CD14-positive monocyte (primary cell): Measurements from ENCODE around the gene DPM2. TPM values are rescaled to one million over a fixed set of nuclear protein-coding genes. Genes with fewer than 3 reads are reported as not detected.

Source experiments
- DNase-seq, 3 donors: peaks; one replicate each; pipeline ENCODE4 v3.0.0-alpha.2; 2011 to 2022
- H2AFZ ChIP-seq: 2 replicates; pipeline ENCODE4 v1.6.0; 2012; ENCODE audit warnings: mild to moderate bottlenecking, low read depth, low read length, inconsistent platforms; ENCODE audit not compliant: insufficient read depth, poor library complexity, severe bottlenecking
- H3K27ac ChIP-seq, 2 donors: 1 replicate in 1 of 2; 2 replicates in 1 of 2; pipeline ENCODE4 v1.5.1; 2012 to 2013; ENCODE audit warnings: low read length in 2 of 2, control low read depth in 1 of 2, inconsistent platforms in 1 of 2, low read depth in 1 of 2, mild to moderate bottlenecking in 1 of 2
- H3K27me3 ChIP-seq, 2 donors: one replicate each; pipeline versions ENCODE4 v1.6.0 to v1.6.1; 2011 to 2013; ENCODE audit warnings: low read length in 2 of 2; ENCODE audit not compliant: control insufficient read depth in 2 of 2, insufficient read depth in 2 of 2
- H3K36me3 ChIP-seq, 2 donors: replicated peaks in 1 of 2; 1 replicate in 1 of 2; 2 replicates in 1 of 2; pipeline versions ENCODE4 v1.5.1 to v1.6.1; 2012 to 2013; ENCODE audit warnings: low read length in 2 of 2, control low read depth in 1 of 2, inconsistent platforms in 1 of 2, mild to moderate bottlenecking in 1 of 2; ENCODE audit not compliant: insufficient read depth in 2 of 2, control insufficient read depth in 1 of 2
- H3K4me1 ChIP-seq, 2 donors: 1 replicate in 1 of 2; 2 replicates in 1 of 2; pipeline versions ENCODE4 v1.5.1 to v1.6.1; 2012 to 2013; ENCODE audit warnings: low read length in 2 of 2, control low read depth in 1 of 2, inconsistent platforms in 1 of 2, mild to moderate bottlenecking in 1 of 2, moderate library complexity in 1 of 2; ENCODE audit not compliant: insufficient read depth in 2 of 2, control insufficient read depth in 1 of 2
- H3K4me2 ChIP-seq: replicated peaks from 2 replicates; pipeline ENCODE3; 2012; ENCODE audit warnings: low read length, moderate library complexity, mild to moderate bottlenecking; ENCODE audit not compliant: poor library complexity, severe bottlenecking; ENCODE audit errors: extremely low read depth
- H3K4me3 ChIP-seq, 3 experiments: fragments of 200-600 bp in 1 of 3; sonication (generic) in 1 of 3; replicated peaks in 1 of 3; 1 replicate in 2 of 3; 2 replicates in 1 of 3; pipeline ENCODE4 v1.5.1; 2011 to 2013; ENCODE audit warnings: low read length in 3 of 3, mild to moderate bottlenecking in 3 of 3, control low read depth in 2 of 3, low read depth in 2 of 3, inconsistent platforms in 1 of 3, moderate library complexity in 1 of 3
- H3K79me2 ChIP-seq: 2 replicates; pipeline ENCODE4 v1.6.0; 2012; ENCODE audit warnings: mild to moderate bottlenecking, control low read depth, inconsistent platforms, low read length, moderate library complexity; ENCODE audit not compliant: insufficient read depth
- H3K9ac ChIP-seq: 2 replicates; pipeline ENCODE4 v1.6.0; 2017; ENCODE audit warnings: low read length, mild to moderate bottlenecking; ENCODE audit not compliant: insufficient read depth, poor library complexity, severe bottlenecking
- H3K9me3 ChIP-seq, 2 donors: replicated peaks in 1 of 2; 1 replicate in 1 of 2; 2 replicates in 1 of 2; pipeline versions ENCODE4 v1.5.1 to v1.6.1; 2012 to 2013; ENCODE audit warnings: low read length in 2 of 2, control low read depth in 1 of 2; ENCODE audit not compliant: control insufficient read depth in 1 of 2, insufficient read depth in 1 of 2
- H4K20me1 ChIP-seq: 2 replicates; pipeline ENCODE4 v1.6.0; 2012; ENCODE audit warnings: mild to moderate bottlenecking, low read length, control low read depth, moderate library complexity; ENCODE audit not compliant: insufficient read depth
- H3K27ac Mint-ChIP-seq, 7 donors: one replicate each; pipeline ENCODE4 v1.8.0; 2020; ENCODE audit warnings: mild to moderate bottlenecking in 7 of 7, mixed read lengths in 7 of 7, moderate library complexity in 6 of 7, inconsistent platforms in 2 of 7
- H3K27me3 Mint-ChIP-seq, 3 donors: one replicate each; pipeline ENCODE4 v1.8.0; 2021 to 2022; ENCODE audit warnings: low read depth in 3 of 3, mild to moderate bottlenecking in 3 of 3, mixed read lengths in 3 of 3, moderate library complexity in 3 of 3, inconsistent platforms in 1 of 3
- H3K36me3 Mint-ChIP-seq, 2 donors: one replicate each; pipeline ENCODE4 v1.8.0; 2020; ENCODE audit warnings: mixed read lengths in 2 of 2, inconsistent platforms in 1 of 2, mild to moderate bottlenecking in 1 of 2
- H3K4me1 Mint-ChIP-seq: one replicate; pipeline ENCODE4 v1.8.0; 2020; ENCODE audit warnings: mild to moderate bottlenecking, mixed read lengths
- H3K4me3 Mint-ChIP-seq, 2 donors: one replicate each; pipeline ENCODE4 v1.8.0; 2020; ENCODE audit warnings: mild to moderate bottlenecking in 2 of 2, mixed read lengths in 2 of 2, moderate library complexity in 1 of 2
- H3K9me3 Mint-ChIP-seq, 7 donors: one replicate each; pipeline ENCODE4 v1.8.0; 2020 to 2022; ENCODE audit warnings: mixed read lengths in 7 of 7, mild to moderate bottlenecking in 6 of 7, moderate library complexity in 6 of 7, inconsistent platforms in 2 of 7
- WGBS: methylation state at CpG from one replicate; pipeline ENCODE4 v1.1.5; 2013; ENCODE audit warnings: missing lambda C conversion rate; ENCODE audit not compliant: insufficient coverage; 5-methylcytosine and 5-hydroxymethylcytosine counted together
- intact Hi-C, 2 donors: fragments of 100-400 bp; cut with micrococcal nuclease; formaldehyde crosslinking; loops; one replicate each; pipeline versions ENCODE4 v1.15.0 to v1.15.1; 2023
- polyA plus RNA-seq, 3 donors: library from polyadenylated mRNA; depleted of rRNA in 1 of 3; unstranded in 2 of 3; stranded (reverse) in 1 of 3; fragments of 300-500 nt in 2 of 3; fragments of >200 nt in 1 of 3; fragmentation: Illumina TruSeq in 2 of 3; gene quantifications; 1 replicate in 2 of 3; 2 replicates in 1 of 3; pipeline ENCODE4 v1.2.3, GENCODE V29; 2012 to 2021
- TF ChIP-seq, protein P1 (sequence below): fragments of 200-600 bp; IDR thresholded peaks from one replicate; pipeline ENCODE4 v1.8.0; 2022; ENCODE audit warnings: antibody characterized with exemption, mild to moderate bottlenecking

The DPM2 gene
- polyA plus RNA-seq, 3 donors: 22.4 to 28.7 (median 25.4) TPM

DNA sequence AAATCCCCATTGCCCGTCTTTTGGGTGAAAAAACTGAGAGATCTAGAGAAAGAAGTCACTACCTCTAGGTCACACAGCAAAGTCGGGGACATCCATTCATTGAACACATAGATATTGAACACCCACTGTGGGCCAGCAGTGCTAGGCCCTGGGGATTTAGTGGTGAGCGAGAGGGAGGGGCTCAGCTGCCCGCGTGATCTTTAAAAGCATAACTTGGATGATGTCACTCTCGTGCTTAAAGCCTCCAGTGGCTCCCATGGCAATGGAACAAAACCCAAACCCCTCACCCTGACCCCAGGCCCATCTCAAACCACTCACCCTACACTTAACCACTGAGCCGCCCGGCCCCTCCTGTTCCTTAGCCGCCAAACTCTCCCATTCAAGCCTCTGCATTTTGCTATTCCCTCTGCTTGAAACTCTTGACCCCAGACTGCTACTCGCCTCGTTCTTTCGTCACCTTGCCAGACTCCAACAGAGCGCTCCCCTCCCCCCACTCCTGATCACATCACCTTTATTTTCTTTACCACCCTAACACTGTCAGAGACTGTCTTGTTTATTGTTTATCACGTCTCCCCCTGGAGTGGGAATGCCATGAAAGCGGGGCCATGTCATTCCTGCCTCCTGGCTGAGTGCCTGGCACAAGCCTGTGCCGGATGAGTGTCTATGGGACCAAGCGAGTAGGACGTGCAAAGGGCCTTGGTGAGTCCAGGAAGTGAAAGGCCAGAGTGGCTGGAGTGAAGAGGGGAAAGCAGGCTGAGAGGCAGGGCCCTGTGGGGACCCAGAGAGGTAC is 6.4 kb downstream of the DPM2 start:
- Histone ChIP-seq H4K20me1 (peaks cover 35% of the 10 kb centered on the region), H3K27me3 (peaks cover 31 to 51% of the 10 kb centered on the region in 2 donors), H3K36me3 (peaks cover 2 to 9% of the 10 kb centered on the region in 2 donors), H3K27ac (no peak overlapping the region), H3K4me2 (peak overlapping the region; percentile 84), H3K79me2 (peaks cover 11% of the 10 kb centered on the region), H3K4me3 (peak overlapping the region in 1 of 3 experiments; percentile 76), H3K9me3 (peaks cover 0 to 14% of the 10 kb centered on the region in 2 donors), H3K9ac (no peak overlapping the region), H3K4me1 (peaks cover 42 to 49% of the 10 kb centered on the region in 2 donors), H2AFZ (peak overlapping the region; percentile 59)
- peak in 1 of 3 donors; percentile 54 for DNase-seq
- intact Hi-C loops: no loop called here
- TF ChIP-seq, protein P1, sequence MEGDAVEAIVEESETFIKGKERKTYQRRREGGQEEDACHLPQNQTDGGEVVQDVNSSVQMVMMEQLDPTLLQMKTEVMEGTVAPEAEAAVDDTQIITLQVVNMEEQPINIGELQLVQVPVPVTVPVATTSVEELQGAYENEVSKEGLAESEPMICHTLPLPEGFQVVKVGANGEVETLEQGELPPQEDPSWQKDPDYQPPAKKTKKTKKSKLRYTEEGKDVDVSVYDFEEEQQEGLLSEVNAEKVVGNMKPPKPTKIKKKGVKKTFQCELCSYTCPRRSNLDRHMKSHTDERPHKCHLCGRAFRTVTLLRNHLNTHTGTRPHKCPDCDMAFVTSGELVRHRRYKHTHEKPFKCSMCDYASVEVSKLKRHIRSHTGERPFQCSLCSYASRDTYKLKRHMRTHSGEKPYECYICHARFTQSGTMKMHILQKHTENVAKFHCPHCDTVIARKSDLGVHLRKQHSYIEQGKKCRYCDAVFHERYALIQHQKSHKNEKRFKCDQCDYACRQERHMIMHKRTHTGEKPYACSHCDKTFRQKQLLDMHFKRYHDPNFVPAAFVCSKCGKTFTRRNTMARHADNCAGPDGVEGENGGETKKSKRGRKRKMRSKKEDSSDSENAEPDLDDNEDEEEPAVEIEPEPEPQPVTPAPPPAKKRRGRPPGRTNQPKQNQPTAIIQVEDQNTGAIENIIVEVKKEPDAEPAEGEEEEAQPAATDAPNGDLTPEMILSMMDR: no peak
- H3K9me3 Mint-ChIP-seq: peaks cover 0 to 7% (median 4%) of the 10 kb centered on the region in 7 donors
- peak overlapping the region in 3 of 7 donors; percentile 54 to 69 (median 61) for H3K27ac Mint-ChIP-seq
- H3K27me3 Mint-ChIP-seq: peaks cover 47 to 60% (median 56%) of the 10 kb centered on the region in 3 donors
- peaks cover 20 to 34% of the 10 kb centered on the region in 2 donors for H3K36me3 Mint-ChIP-seq
- 55% methylated on average over 14 of the region's 18 CpGs for WGBS
- peak overlapping the region; percentile 54 to 74 for H3K4me3 Mint-ChIP-seq
- H3K4me1 Mint-ChIP-seq: peaks cover 48% of the 10 kb centered on the region

DNA sequence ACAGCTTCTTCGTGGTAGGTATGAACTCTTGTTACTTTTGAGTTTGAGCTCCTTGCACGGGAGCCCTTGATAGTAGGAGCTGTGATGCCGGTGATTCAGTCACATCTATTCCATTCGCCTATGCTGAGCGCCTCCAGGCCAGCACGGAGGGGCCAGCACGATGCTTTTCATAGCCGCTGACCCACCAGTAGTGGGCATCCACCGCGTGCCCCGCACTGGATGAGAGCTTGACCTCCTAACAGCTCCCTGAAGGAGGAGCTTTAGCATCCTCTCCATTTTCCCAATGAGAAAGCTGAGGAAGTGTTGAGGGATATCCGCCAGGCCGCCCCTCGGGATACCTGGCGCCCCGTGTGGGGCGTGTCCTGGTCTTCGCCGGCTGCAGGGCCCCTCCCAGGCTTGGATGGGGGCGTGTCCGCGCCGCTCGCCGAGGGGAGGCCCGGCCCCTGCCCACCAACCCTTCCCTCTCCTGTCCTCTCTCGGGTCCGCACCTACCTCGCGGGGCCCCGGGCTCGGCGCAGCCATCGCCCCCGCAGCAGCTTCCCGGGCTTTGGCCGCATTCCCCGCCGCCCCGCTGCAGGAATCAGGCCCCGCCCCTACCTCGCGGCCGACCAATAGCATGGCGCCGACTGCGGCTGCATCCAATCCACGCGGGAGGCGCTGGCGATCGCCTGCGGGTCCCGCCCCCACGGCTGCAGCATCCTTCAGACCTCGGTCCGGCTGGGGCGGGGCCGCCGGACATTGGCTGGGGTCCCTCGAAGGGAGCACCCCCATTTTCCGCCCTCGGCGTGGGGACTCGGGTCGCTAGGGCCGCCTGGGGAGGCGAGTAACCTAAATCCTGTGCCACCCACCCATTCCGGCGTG is 7.2 kb downstream of the DPM2 start, which contains the start of gene PIP5KL1:
Gene PIP5KL1, minus strand, starts transcription at position 547 of the 861 bp plus-strand sequence. Its CDS starts 25 bp downstream, at position 522.
- Histone ChIP-seq H3K9ac (no peak within 1 kb of the TSS), H3K9me3 (peaks cover 0 to 14% of the 10 kb centered on the region in 2 donors), H3K4me3 (peak within 1 kb of the TSS in 2 of 3 experiments; percentile 23 to 76), H2AFZ (peak within 1 kb of the TSS; percentile 59), H4K20me1 (peaks cover 27% of the 10 kb centered on the region), H3K27me3 (peaks cover 33 to 60% of the 10 kb centered on the region in 2 donors), H3K79me2 (peaks cover 4% of the 10 kb centered on the region), H3K4me1 (peaks cover 34 to 41% of the 10 kb centered on the region in 2 donors), H3K36me3 (peaks cover 0 to 9% of the 10 kb centered on the region in 2 donors), H3K4me2 (peak within 1 kb of the TSS; percentile 84), H3K27ac (no peak within 1 kb of the TSS)
- peak within 1 kb of the TSS; percentile 54 to 79 for H3K4me3 Mint-ChIP-seq
- peaks cover 40% of the 10 kb centered on the region for H3K4me1 Mint-ChIP-seq
- TF ChIP-seq, protein P1: no peak
- intact Hi-C loops: no loop called here
- peak; percentile 57 to 77 (median 74) for DNase-seq
- H3K9me3 Mint-ChIP-seq: peaks cover 0 to 7% (median 4%) of the 10 kb centered on the region in 7 donors
- under 1% methylated on average over 46 of the region's 70 CpGs for WGBS
- H3K36me3 Mint-ChIP-seq: peaks cover 19 to 27% of the 10 kb centered on the region in 2 donors
- peak within 1 kb of the TSS in 3 of 7 donors; percentile 54 to 69 (median 61) for H3K27ac Mint-ChIP-seq
- peaks cover 55 to 68% (median 64%) of the 10 kb centered on the region in 3 donors for H3K27me3 Mint-ChIP-seq
